HTR-8/SVneo (cell line): Measurements from ENCODE around the gene KRTAP19-7.

ENCODE experiments used
- DNase-seq: peaks from one replicate; pipeline ENCODE4 v3.0.0; 2011; ENCODE audit warnings: low spot score, mixed read lengths; ENCODE audit not compliant: insufficient read length
- FAIRE-seq: peaks from 2 replicates; lab custom pipeline; 2011; peaks lifted over from hg19 to GRCh38; lab: Jason Lieb, UNC

KRTAP19-7 gene

DNA sequence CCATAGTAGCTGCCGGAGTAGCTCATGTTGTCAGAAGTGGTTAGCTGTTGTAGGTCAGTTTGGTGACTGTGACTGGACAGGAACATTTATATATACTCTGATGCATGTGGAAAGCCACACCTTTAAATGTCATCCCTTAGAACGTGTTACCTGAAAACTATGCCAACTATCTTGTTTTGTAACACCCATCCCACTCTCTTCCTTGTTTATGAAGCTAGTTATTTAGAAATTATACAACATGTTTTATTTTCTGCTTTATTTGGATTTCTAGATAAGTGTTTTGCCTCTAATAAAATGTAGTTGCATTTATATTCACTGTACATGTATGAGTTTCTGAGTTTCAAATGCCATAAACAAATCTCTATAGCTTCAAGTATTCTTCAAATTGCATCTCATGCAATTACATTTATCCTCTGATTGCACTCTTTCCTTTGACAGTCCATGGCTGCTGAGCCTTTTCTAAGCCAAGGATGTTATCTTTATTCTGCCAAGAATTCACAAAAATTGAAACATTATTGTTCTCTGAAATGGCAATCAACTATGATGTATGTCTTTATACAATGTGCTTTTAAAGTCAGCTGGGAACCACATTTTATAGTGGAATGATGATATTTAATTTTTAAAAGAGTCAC lies at the start of gene KRTAP19-7:
Gene KRTAP19-7 (minus strand): TSS at position 51 of the 632 bp plus-strand sequence. CDS start 25 bp downstream, at position 26.
- no peak for DNase-seq
- no peak for FAIRE-seq

- FAIRE-seq (no peak), DNase-seq (no peak)
Observed at GRCh38 chr21:30605968-30606367, 44.9 kb upstream of the KRTAP19-7 start.

DNA sequence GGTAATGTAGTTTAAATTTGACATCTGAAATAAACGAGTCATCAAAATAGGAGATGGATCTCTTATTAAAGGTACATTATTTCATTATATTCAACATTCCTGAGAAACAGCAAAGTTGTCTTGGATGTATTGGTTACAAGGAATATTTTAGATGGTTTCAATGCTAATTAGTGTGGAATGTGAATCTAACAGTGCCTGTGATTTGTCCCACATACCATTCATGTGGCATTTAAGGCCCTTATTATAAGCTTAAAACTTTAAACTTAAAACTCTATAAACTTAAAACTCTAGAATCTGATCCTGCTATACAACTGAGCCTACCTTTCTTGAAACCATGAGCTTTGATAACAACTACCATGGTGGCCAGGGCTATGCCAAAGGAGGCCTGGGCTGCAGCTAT lies 39.7 kb upstream of the KRTAP19-7 start, which contains the start of gene KRTAP22-1:
Gene KRTAP22-1 (plus strand): TSS at position 301 of the 400 bp plus-strand sequence.
- FAIRE-seq (no peak), DNase-seq (no peak)

DNA sequence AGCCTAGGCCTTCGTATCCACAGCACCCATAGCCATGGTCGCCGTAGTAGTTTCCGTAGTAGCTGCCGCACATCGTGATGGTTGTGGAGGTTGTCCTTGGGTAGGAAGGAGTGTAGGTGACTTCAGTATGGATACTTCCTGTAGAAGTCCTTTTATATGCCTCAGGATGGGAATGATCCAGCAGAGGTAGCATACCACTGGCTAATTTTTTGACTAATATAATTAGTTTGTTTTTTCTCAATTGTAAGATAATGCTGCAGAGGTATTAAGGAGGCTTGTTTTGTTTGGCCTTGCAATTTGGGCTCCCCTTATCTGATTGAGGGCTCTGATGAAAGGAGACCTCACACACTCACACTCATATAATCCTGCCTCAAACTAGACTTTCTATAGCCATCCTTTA lies 37.7 kb upstream of the KRTAP19-7 start, which contains the start of gene KRTAP6-2:
Gene KRTAP6-2 (minus strand): TSS at position 101 of the 400 bp plus-strand sequence. CDS start 28 bp downstream, at position 73.
- no peak for FAIRE-seq
- no peak for DNase-seq

DNA sequence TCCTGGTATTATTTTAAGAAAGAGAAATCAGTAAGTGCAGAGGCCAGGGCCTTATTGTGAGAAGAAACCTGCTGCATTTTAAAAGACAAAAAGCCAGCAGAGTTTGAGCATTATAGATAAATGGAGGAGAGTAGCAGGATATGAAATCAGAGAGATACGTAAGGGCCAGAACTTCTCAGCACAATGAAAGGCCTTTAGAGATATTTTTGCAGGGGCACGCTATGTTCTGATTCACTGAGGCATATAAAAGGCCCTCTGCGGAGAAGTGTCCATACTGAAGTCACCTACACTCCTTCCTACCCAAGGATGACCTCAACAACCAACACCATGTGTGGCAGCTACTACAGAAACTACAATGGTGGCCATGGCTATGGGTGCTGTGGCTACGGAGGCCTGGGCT lies 31.0 kb upstream of the KRTAP19-7 start, which contains the start of gene KRTAP6-3:
Gene KRTAP6-3 (plus strand): TSS at position 301 of the 400 bp plus-strand sequence. CDS start 6 bp downstream, at position 307.
- DNase-seq (no peak), FAIRE-seq (no peak)

- FAIRE-seq (no peak), DNase-seq (no peak)
Observed at GRCh38 chr21:30590297-30590696, 29.2 kb upstream of the KRTAP19-7 start, which contains the start of gene KRTAP22-2. KRTAP22-2 (minus strand) TSS chr21:30590397.

- FAIRE-seq (no peak), DNase-seq (no peak)
Observed at GRCh38 chr21:30582870-30583269, 21.8 kb upstream of the KRTAP19-7 start.

GRCh38 chr21:30580132-30580531 lies 19.0 kb upstream of the KRTAP19-7 start:
- FAIRE-seq (no peak), DNase-seq (no peak)

GRCh38 chr21:30579346-30579745 lies 18.2 kb upstream of the KRTAP19-7 start:
- DNase-seq (no peak), FAIRE-seq (no peak)

- DNase-seq (no peak), FAIRE-seq (no peak)
Observed at GRCh38 chr21:30577766-30578165, 16.7 kb upstream of the KRTAP19-7 start.

DNA sequence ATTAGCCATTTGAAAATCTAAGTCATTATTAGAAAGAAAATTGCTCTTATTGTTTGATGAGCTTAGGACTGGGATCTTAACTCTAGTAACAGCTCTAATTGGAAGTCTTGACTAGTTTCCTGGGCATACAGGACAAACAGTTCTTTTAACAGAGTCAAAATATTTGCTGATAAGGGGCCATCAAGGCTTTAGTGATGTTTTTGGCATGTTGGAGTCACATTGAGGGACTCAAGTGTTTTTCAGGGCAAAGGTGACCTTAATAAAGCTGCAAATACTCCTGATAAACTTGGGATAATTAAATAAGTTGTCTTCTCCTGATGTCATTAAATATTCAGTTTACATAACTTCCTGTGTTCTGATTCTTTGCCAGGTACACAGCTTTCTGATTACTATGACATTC lies 6.5 kb upstream of the KRTAP19-7 start:
- FAIRE-seq (no peak), DNase-seq (no peak)

- FAIRE-seq: no peak
- DNase-seq: no peak
Observed at GRCh38 chr21:30563630-30564029, 2.5 kb upstream of the KRTAP19-7 start.

- FAIRE-seq (no peak), DNase-seq (no peak)
Observed at GRCh38 chr21:30563072-30563471, 2.0 kb upstream of the KRTAP19-7 start.

DNA sequence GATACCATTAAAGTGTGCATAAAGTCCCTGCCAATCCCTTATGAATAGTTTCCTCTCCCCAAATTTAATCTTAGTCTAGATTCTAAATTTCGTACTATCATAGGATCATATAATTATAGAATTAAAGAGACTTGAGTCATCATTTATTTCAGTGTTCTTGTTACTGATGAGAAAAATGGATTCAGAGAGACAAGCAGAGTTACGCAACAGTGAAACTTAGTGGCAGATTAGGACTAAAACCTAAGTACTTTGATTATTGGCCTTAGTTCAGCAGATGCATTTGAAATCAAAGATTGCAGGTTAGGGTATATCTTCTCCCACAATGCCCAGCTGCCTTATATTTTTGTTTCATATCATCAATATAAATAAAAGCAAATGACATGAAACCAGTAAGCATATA lies 843 bp upstream of the KRTAP19-7 start:
- DNase-seq: no peak
- FAIRE-seq: no peak

DNA sequence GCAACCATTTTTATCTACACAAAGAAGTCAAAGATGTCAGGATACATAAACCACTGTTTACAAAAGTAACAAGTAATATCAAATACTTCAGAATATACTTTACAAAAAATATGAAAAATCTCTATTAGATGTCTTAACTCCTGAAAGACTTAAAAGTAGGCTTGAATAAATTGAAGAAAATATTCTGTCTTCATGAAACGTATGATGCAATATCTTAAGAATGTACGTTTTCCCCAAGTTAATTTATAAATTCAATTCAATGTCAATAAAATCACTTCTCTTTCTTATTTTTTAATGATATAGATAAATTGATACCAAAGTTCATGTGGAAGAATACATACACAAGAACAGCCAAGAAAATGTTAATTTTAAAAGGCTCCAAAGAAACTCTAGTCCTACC lies 6.0 kb downstream of the KRTAP19-7 start:
- no peak for DNase-seq
- no peak for FAIRE-seq

DNA sequence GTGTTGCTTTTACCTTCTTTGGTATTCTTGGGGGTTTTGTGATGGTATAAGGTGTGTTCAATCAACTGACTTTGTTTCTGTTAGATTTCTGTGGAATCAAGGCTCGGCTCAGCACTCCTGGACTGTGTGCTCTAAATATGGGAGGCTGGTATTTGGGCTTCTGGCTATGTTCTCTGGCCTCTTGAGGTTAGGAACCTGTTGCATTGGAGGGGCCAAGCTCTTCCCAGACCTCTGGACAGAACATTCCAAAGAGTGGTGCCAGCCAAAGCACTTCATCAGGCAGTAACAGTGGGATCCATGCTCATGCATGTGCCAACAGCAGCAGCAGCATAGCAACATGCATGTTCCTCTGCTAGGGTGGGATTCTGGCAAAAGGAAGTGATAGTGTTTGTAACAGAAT lies 8.3 kb downstream of the KRTAP19-7 start:
- FAIRE-seq (no peak), DNase-seq (no peak)

DNA sequence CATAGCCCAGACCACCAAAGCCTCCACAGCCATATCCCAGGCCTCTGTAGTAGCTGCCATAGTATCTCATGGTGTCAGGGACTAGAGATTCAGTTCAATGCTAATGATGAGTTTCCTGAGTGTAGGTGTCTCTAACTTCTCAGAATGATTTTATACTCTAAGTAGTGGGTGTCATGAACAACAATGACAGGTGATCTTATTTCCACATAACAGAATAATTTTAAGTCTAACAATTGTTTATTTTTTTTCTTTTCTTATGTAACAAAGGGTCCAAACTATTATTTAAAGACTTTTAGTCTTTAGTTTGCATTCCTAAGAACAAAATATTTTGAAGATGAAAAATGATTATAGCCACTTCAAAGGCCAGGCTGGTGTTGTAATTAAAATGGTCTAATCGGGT lies 19.4 kb downstream of the KRTAP19-7 start, which contains the start of gene KRTAP19-6:
Gene KRTAP19-6 (minus strand): TSS at position 101 of the 400 bp plus-strand sequence. CDS start 31 bp downstream, at position 70.
- no peak for FAIRE-seq
- DNase-seq: no peak

GRCh38 chr21:30518876-30519275 lies 42.2 kb downstream of the KRTAP19-7 start:
- FAIRE-seq (no peak), DNase-seq (no peak)

- FAIRE-seq (no peak), DNase-seq (no peak)
Observed at GRCh38 chr21:30515681-30516080, 45.4 kb downstream of the KRTAP19-7 start.
